Astrocyte of the spinal cord (primary cell): ENCODE results near the gene WNT7B.

Experiments used
- DNase-seq: peaks from one replicate; pipeline ENCODE4 v3.0.0; 2011; ENCODE audit warnings: low read depth, low spot score
- H3K4me3 ChIP-seq: 2 replicates; pipeline ENCODE4 v1.5.1; 2011; ENCODE audit warnings: low read depth, mild to moderate bottlenecking, low read length, moderate library complexity
- CTCF ChIP-seq: IDR thresholded peaks from 2 replicates; pipeline ENCODE4 v1.5.1; 2012; ENCODE audit warnings: low read depth, mild to moderate bottlenecking, low read length, inconsistent platforms
- in situ Hi-C: cut with HindIII; loops from 2 replicates; pipeline ENCODE4 v1.10.0; 2017; ENCODE audit warnings: low sequenced_read_pairs

The WNT7B gene

GRCh38 chr22:45966320-45966894, 10.6 kb downstream of the WNT7B start:
- DNase-seq, result no peak
- H3K4me3 ChIP-seq, result no peak overlapping the region
- in situ Hi-C loops, result no loop called here
- TF ChIP-seq CTCF, result no peak

GRCh38 chr22:45965563-45965962, 11.4 kb downstream of the WNT7B start:
- DNase-seq, result no peak
- no peak overlapping the region for H3K4me3 ChIP-seq
- TF ChIP-seq CTCF, result no peak
- in situ Hi-C loops, result no loop called here

- TF ChIP-seq CTCF, result no peak
- no peak for DNase-seq
- H3K4me3 ChIP-seq, result no peak overlapping the region
- in situ Hi-C loops, result no loop called here
Observed at GRCh38 chr22:45964926-45965527, 11.9 kb downstream of the WNT7B start.

GRCh38 chr22:45964372-45964771, 12.6 kb downstream of the WNT7B start:
- DNase-seq, result no peak

GRCh38 chr22:45963821-45964220, 13.1 kb downstream of the WNT7B start:
- no peak for TF ChIP-seq CTCF
- in situ Hi-C loops, result no loop called here

More at GRCh38 chr22:45964372-45964771, 12.6 kb downstream of the WNT7B start:
- H3K4me3 ChIP-seq, result no peak overlapping the region
- in situ Hi-C loops, result no loop called here
- no peak for TF ChIP-seq CTCF

GRCh38 chr22:45962756-45963324, 14.1 kb downstream of the WNT7B start:
- no peak for TF ChIP-seq CTCF
- no peak overlapping the region for H3K4me3 ChIP-seq
- in situ Hi-C loops, result no loop called here
- no peak for DNase-seq

More at GRCh38 chr22:45963821-45964220, 13.1 kb downstream of the WNT7B start:
- DNase-seq, result no peak
- no peak overlapping the region for H3K4me3 ChIP-seq
